ENCODE measurements around the gene TMA7.

DNA sequence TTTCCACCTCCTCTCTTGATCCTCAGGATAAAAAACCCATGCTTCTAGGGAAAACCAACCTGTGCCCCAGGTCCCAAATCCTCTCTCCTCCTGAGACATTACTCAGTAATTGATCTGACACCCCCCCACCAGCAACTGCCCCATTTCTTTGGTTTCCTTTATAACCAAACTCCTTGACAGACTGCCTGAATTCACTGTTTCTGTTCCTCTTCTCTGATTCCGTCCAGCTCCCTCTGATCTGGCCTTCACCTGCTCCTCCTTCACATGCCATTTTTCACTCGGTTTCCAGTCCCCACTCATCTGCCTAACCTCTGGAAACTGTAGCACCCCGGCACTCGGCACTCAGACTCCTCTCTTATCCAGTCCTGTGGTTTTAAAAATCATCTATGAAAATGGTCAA, 2.2 kb upstream of the TMA7 start:
- TF ChIP-seq, protein P1, sequence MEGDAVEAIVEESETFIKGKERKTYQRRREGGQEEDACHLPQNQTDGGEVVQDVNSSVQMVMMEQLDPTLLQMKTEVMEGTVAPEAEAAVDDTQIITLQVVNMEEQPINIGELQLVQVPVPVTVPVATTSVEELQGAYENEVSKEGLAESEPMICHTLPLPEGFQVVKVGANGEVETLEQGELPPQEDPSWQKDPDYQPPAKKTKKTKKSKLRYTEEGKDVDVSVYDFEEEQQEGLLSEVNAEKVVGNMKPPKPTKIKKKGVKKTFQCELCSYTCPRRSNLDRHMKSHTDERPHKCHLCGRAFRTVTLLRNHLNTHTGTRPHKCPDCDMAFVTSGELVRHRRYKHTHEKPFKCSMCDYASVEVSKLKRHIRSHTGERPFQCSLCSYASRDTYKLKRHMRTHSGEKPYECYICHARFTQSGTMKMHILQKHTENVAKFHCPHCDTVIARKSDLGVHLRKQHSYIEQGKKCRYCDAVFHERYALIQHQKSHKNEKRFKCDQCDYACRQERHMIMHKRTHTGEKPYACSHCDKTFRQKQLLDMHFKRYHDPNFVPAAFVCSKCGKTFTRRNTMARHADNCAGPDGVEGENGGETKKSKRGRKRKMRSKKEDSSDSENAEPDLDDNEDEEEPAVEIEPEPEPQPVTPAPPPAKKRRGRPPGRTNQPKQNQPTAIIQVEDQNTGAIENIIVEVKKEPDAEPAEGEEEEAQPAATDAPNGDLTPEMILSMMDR (conservative IDR thresholded peaks at IDR 0.05), result no peak
- TF ChIP-seq ZFX (IDR thresholded peaks at IDR 0.05), result no peak

All from C4-2B (cell line).